B cell (primary cell): ENCODE measurements around the gene BCKDHA. TPM values are rescaled to one million over a fixed set of nuclear protein-coding genes. Genes with fewer than 3 reads are reported as not detected.
A peak's percentile ranks its signal among the peaks of the same experiment; 100 is the strongest.

Experiments used
- ATAC-seq: fragments of 200-7000 bp; cut with Tn5 transposase; one replicate; pipeline ENCODE4 v1.10.0; 2021; ENCODE audit warnings: low read depth, mild to moderate bottlenecking, moderate number of reproducible peaks, moderate library complexity
- CTCF ChIA-PET: fragments of 350-600 bp; sonication (Branson Sonifier 250); formaldehyde crosslinking; loops from one replicate; lab custom pipeline; 2021; ENCODE audit warnings: antibody characterized with exemption, inconsistent platforms; lab: Charles Lee
- POLR2A ChIA-PET: fragments of 350-600 bp; sonication (Branson Sonifier 250); formaldehyde crosslinking; loops from one replicate; lab custom pipeline; 2021; ENCODE audit warnings: antibody characterized with exemption; lab: Charles Lee
- DNase-seq: peaks from one replicate; pipeline ENCODE4 v3.0.0; 2013
- H2AFZ ChIP-seq: 2 replicates; pipeline ENCODE4 v1.6.1; 2012; ENCODE audit warnings: mild to moderate bottlenecking, low read depth, low read length; ENCODE audit not compliant: insufficient read depth, poor library complexity, severe bottlenecking
- H3K27ac ChIP-seq, 2 donors: 1 replicate in 1 of 2; 2 replicates in 1 of 2; pipeline ENCODE4 v1.5.1; 2012 to 2013; ENCODE audit warnings: low read length in 2 of 2, mild to moderate bottlenecking in 2 of 2, moderate library complexity in 1 of 2
- H3K27me3 ChIP-seq, 4 experiments: fragments of 200-600 bp in 1 of 4; sonication (generic) in 1 of 4; replicated peaks in 1 of 4; 1 replicate in 2 of 4; 2 replicates in 2 of 4; pipeline versions ENCODE4 v1.6.1 to v1.7.0; 2013 to 2016; ENCODE audit warnings: low read length in 3 of 4, mild to moderate bottlenecking in 2 of 4, mixed read lengths in 1 of 4, moderate library complexity in 1 of 4; ENCODE audit not compliant: insufficient read depth in 4 of 4, control insufficient read depth in 3 of 4; ENCODE audit errors: control extremely low read depth in 1 of 4
- H3K36me3 ChIP-seq, 2 experiments: replicated peaks in 1 of 2; 1 replicate in 1 of 2; 2 replicates in 1 of 2; pipeline versions ENCODE4 v1.6.1 to v1.7.1; 2013; ENCODE audit warnings: low read length in 1 of 2; ENCODE audit not compliant: insufficient read depth in 2 of 2, control insufficient read depth in 1 of 2; ENCODE audit errors: control extremely low read depth in 1 of 2, extremely low read depth in 1 of 2
- H3K4me1 ChIP-seq, 2 donors: fragments of 200-600 bp in 1 of 2; sonication (generic) in 1 of 2; 1 replicate in 1 of 2; 2 replicates in 1 of 2; pipeline versions ENCODE4 v1.5.1 to v1.6.1; 2013 to 2017; ENCODE audit warnings: low read length in 2 of 2; ENCODE audit not compliant: control insufficient read depth in 2 of 2, insufficient read depth in 2 of 2
- H3K4me2 ChIP-seq: replicated peaks from 2 replicates; pipeline ENCODE3; 2012; ENCODE audit warnings: mild to moderate bottlenecking, low read depth, low read length; ENCODE audit not compliant: poor library complexity, severe bottlenecking
- H3K4me3 ChIP-seq, 5 experiments: fragments of 200-600 bp in 1 of 5; sonication (generic) in 1 of 5; 1 replicate in 3 of 5; 2 replicates in 2 of 5; pipeline versions ENCODE4 v1.5.1 to v1.7.0; 2011 to 2016; ENCODE audit warnings: low read length in 4 of 5, mild to moderate bottlenecking in 4 of 5, low read depth in 2 of 5, control low read depth in 1 of 5, moderate library complexity in 1 of 5; ENCODE audit not compliant: insufficient read depth in 1 of 5; ENCODE audit errors: control extremely low read depth in 1 of 5, extremely low read depth in 1 of 5
- H3K79me2 ChIP-seq: fragments of 200-600 bp; sonication (generic); one replicate; pipeline ENCODE4 v1.6.0; 2016; ENCODE audit warnings: low read length; ENCODE audit not compliant: control insufficient read depth, insufficient read depth
- H3K9ac ChIP-seq: fragments of 200-600 bp; sonication (generic); 2 replicates; pipeline ENCODE4 v1.6.1; 2017; ENCODE audit warnings: mild to moderate bottlenecking, low read length, moderate library complexity
- H3K9me3 ChIP-seq, 3 donors: one replicate each; pipeline versions ENCODE4 v1.6.1 to v1.7.1; 2013; ENCODE audit warnings: low read length in 2 of 3; ENCODE audit not compliant: control insufficient read depth in 2 of 3, insufficient read depth in 1 of 3; ENCODE audit errors: control extremely low read depth in 1 of 3
- H4K20me1 ChIP-seq: 2 replicates; pipeline ENCODE4 v1.6.0; 2012; ENCODE audit warnings: mild to moderate bottlenecking, low read length; ENCODE audit not compliant: insufficient read depth, control insufficient read depth, poor library complexity, severe bottlenecking
- H3K27ac Mint-ChIP-seq: one replicate; pipeline ENCODE4 v1.8.0; 2021; ENCODE audit warnings: mixed read lengths
- H3K27me3 Mint-ChIP-seq: one replicate; pipeline ENCODE4 v1.8.0; 2021; ENCODE audit warnings: mixed read lengths
- H3K4me1 Mint-ChIP-seq: one replicate; pipeline ENCODE4 v1.8.0; 2021; ENCODE audit warnings: mixed read lengths
- H3K4me3 Mint-ChIP-seq: one replicate; pipeline ENCODE4 v1.8.0; 2021; ENCODE audit warnings: mixed read lengths
- H3K9me3 Mint-ChIP-seq: one replicate; pipeline ENCODE4 v1.8.0; 2022; ENCODE audit warnings: mixed read lengths; ENCODE audit not compliant: insufficient read depth
- CTCF ChIP-seq: fragments of 200-600 bp; IDR thresholded peaks from one replicate; pipeline ENCODE4 v1.8.0; 2022; ENCODE audit warnings: antibody characterized with exemption, mild to moderate bottlenecking
- EZH2 ChIP-seq: IDR thresholded peaks from 2 replicates; pipeline ENCODE4 v1.6.1; 2012; ENCODE audit warnings: borderline replicate concordance, low read depth, mild to moderate bottlenecking, moderate library complexity, low read length; ENCODE audit not compliant: insufficient read depth, poor library complexity, severe bottlenecking
- WGBS: methylation state at CpG from one replicate; pipeline ENCODE4 v1.1.5; 2013; ENCODE audit warnings: missing lambda C conversion rate; ENCODE audit not compliant: insufficient coverage; 5-methylcytosine and 5-hydroxymethylcytosine counted together
- intact Hi-C: fragments of 100-400 bp; cut with micrococcal nuclease; formaldehyde crosslinking; loops from one replicate; pipeline ENCODE4 v1.10.0; 2022
- polyA plus RNA-seq: library from polyadenylated mRNA; depleted of rRNA; stranded (reverse); fragments of >200 nt; gene quantifications from 2 replicates; pipeline ENCODE4 v1.2.3, GENCODE V29; 2012
- total RNA-seq, 2 donors: library from RNA; stranded (reverse); fragments of 120-200 nt in 1 of 2; gene quantifications; 1 replicate in 1 of 2; 2 replicates in 1 of 2; pipeline versions ENCODE4 v1.2.3 to v1.2.4, GENCODE V29; 2013 to 2022

BCKDHA gene
- total and polyA plus RNA-seq, 2 donors (not counting 1 experiment from before 2014, with no cell fraction given): 20.6 to 39.7 TPM

DNA sequence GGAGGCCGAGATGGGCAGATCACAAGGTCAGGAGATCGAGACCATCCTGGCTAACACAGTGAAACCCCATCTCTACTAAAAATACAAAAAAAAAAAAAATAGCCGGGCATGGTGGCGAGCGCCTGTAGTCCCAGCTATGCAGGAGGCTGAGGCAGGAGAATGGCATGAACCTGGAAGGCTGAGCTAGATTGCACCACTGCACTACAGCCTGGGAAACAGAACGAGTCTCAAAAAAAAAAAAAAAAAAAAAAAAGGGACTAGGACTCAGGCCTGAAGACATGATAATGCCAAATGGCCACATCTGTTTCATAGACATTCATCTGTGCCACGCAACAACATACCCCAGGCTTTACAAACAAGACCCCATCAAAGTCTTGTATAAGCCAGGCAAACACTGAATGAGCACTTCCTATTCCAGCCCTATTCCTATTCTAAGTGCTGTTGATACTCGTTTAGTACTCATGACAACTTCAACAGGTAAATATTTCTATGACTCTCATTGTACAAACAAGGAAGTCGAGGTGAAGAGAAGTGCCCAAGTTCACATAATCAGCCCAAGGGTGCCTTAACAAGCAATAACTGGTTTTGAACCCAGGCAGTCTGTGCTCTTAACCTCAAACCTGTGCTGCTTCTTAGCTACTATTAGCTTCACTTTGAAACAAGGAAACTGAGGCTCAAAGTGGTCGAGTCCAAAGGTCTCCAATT is 35.3 kb upstream of the BCKDHA start:
- Mint-ChIP-seq H3K9me3 (no peaks in the 10 kb centered on the region), H3K27ac (peak overlapping the region; percentile 7), H3K27me3 (no peaks in the 10 kb centered on the region), H3K4me1 (peaks cover 25% of the 10 kb centered on the region), H3K4me3 (peak overlapping the region; percentile 95)
- WGBS: 89% methylated on average over 3 of the region's 10 CpGs
- intact Hi-C loops: no loop called here
- H3K79me2 ChIP-seq: peaks cover 44% of the 10 kb centered on the region
- H3K36me3 ChIP-seq: peaks cover 0 to 3% of the 10 kb centered on the region in 2 experiments
- no peak overlapping the region for H3K4me2 ChIP-seq
- H3K9ac ChIP-seq: no peak overlapping the region
- H4K20me1 ChIP-seq: no peaks in the 10 kb centered on the region
- no peak overlapping the region for H3K4me3 ChIP-seq
- TF ChIP-seq EZH2 (no peak), CTCF (no peak)
- no peaks in the 10 kb centered on the region for H3K9me3 ChIP-seq
- H3K27ac ChIP-seq: no peak overlapping the region
- CTCF ChIA-PET: interaction anchor here (4.7 kb wide), 1 partner anchor 9 kb away, joined by 64 read pairs; the partner anchor contains the start of gene TGFB1
- DNase-seq: no peak
- no peaks in the 10 kb centered on the region for H3K27me3 ChIP-seq
- ATAC-seq: no peak
- POLR2A ChIA-PET: interaction anchor here (1.8 to 2.6 kb wide), 2 partner anchors 10 to 563 kb away, joined by 4 to 32 read pairs; partner anchors contain the start of genes EGLN2 and TGFB1
- H2AFZ ChIP-seq: no peak overlapping the region
- H3K4me1 ChIP-seq: peaks cover 12 to 18% of the 10 kb centered on the region in 2 donors

DNA sequence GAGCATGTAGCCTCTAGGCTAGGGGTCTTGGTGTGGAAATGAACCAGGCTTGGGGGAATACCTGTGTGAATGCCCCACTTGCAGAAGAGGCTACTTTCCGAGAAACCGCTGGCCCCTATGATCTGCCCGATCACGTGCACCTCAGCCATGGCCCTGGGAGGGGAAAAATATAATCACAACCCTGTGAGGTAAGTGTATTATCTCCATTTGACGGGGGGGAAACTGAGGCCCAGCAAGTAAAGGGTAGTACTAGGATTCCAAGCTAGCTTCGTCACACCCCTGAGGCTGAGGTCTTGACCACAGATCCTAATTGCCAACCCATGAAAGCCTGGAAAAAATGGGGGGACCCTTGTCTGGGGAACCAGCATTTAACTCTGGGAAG is 34.3 kb upstream of the BCKDHA start:
- ATAC-seq (no peak), DNase-seq (no peak)
- Histone ChIP-seq H3K4me3 (peak overlapping the region; percentile 75 to 97 (median 86)), H3K9me3 (no peaks in the 10 kb centered on the region), H3K9ac (peak overlapping the region; percentile 94), H3K27me3 (no peaks in the 10 kb centered on the region), H3K4me2 (peak overlapping the region; percentile 85), H3K36me3 (peaks cover 0 to 3% of the 10 kb centered on the region in 2 experiments), H3K4me1 (peaks cover 12 to 24% of the 10 kb centered on the region in 2 donors), H3K27ac (peak overlapping the region; percentile 99 to 100), H3K79me2 (peaks cover 47% of the 10 kb centered on the region), H4K20me1 (no peaks in the 10 kb centered on the region), H2AFZ (peak overlapping the region; percentile 82)
- ChIA-PET POLR2A (interaction anchor here (1.0 to 2.6 kb wide), 12 partner anchors 8 to 585 kb away, joined by 3 to 32 read pairs (median 4); partner anchors contain the start of genes CCDC97, DMAC2, EGLN2 and HNRNPUL1), CTCF (interaction anchor here (0.6 to 4.7 kb wide), 11 partner anchors 10 to 208 kb away, joined by 3 to 64 read pairs (median 6); partner anchors contain the start of genes DMAC2, HNRNPUL1 and TGFB1)
- H3K9me3 Mint-ChIP-seq: no peaks in the 10 kb centered on the region
- H3K4me1 Mint-ChIP-seq: peaks cover 27% of the 10 kb centered on the region
- WGBS: 49% methylated on average over 4 of the region's 6 CpGs
- peak overlapping the region; percentile 95 for H3K4me3 Mint-ChIP-seq
- no peaks in the 10 kb centered on the region for H3K27me3 Mint-ChIP-seq
- peak overlapping the region; percentile 100 for H3K27ac Mint-ChIP-seq
- TF ChIP-seq EZH2 (no peak), CTCF (no peak)
- intact Hi-C loops: no loop called here
